Stimulated activated naive CD4-positive, alpha-beta T cell treated with Interleukin-2 at 50 U/mL for 16 hours (primary cell): ENCODE results near the gene SETBP1.

ENCODE experiments used
- DNase-seq: peaks from one replicate; lab custom pipeline; 2025; lab: John Stamatoyannopoulos, UW

The SETBP1 gene

DNA sequence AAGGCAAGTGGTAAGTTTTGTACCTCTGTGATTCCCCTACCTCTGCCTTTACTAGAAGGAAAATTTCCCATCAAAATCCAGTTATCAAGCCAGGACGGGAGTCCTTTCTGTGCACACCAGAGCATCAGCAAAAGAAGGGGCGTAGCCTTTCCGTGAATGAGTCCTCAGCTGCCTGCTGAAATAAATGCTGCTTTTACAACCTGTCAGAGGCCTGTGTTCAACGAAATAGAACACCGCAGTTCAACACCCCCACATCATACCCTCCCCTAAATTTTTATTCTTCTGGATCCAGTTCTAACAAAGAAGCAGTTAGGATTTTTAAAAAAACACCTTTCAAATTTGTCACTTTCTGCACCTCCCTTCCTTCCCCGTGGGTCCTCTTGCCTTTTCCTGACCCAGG, 135.8 kb downstream of the SETBP1 start:
- no peak for DNase-seq

DNA sequence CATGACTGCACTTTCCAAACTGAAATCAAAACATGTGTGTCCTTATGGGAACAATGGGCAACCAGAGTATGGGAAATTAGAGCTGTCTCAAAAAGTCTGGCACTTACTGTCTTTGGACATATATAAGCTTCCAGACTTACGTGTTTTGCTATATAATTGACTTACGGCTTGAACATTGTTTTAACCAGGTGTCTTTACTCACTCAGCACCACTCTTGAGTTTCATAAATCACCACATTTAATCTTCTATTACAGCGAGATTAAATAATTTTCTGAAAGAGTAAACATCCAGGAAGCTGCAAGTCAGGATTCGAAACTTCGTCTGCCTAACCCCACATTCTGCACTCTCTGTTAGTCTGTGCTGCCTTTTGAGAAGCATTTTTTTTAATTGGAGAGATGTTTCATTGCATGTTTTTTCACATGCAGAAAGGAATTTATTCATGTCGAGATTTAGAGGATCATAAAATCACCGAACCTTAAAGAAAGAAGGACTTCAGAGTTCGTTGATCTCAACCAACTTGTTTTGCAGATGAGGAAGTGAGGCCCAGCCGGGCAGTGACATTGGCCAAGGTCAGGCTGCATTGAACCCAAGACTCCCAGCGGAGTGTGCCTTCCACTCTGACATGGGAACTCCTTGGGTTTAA, 137.3 kb downstream of the SETBP1 start:
- DNase-seq, result no peak

DNA sequence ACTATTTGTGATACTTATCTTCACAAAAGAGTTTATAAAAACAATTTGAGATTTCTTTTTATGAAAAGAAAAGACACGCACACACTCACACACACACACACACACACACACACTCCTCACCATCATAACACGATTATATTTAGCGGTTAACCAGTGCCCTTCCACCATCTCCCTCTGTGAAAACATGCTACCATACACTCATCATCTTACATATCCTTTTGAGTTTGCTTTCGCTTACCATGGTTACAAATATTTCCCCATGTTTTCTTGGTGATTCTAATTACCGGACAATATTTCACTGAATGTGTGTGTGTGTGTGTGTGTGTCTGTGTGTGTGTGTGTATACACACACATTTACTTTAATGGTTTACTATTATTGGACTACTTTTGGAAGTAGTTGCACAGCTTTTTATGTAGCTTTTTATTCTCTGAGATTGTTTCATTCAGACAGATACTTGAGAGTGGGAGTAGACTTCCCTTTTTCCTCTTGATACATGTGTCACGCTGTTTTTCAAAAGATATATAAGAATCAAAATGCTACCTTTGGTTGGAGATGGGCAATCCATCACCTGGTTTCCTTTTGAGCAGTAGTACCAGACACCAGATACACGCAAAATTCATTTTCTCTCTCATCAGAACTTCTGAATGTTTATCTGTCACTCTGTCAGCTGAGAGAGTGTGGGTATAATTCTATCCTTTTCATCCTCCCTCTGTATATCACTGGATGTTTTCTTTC, 138.1 kb downstream of the SETBP1 start:
- DNase-seq, result no peak

DNA sequence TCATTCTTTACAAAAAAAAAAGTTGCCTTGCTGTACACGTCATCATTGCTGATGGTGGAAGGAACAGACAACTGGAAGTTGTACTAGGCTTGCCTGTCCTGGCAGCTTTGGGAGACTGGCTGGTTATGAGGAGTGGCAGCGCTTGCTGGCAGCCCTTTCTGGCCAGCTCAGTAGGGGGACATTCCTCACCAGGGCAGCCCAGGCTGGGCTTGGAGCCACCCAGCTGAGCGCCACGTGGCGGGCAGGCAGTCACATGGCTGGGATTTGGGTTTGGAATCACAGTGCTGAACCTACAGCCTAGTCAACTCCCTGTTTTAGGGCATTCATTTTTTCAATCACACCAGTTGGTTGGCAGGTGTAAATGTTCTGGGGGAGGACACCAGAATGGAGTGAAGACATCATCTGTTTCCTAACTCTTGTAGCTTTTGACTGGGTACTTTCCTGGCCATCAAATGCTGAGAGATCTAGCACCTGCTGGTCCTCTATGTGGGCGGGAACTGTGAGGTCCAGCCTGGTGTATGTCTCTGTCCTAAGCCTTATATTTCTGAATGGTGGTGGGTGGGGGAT, 139.3 kb downstream of the SETBP1 start:
- DNase-seq, result no peak

DNA sequence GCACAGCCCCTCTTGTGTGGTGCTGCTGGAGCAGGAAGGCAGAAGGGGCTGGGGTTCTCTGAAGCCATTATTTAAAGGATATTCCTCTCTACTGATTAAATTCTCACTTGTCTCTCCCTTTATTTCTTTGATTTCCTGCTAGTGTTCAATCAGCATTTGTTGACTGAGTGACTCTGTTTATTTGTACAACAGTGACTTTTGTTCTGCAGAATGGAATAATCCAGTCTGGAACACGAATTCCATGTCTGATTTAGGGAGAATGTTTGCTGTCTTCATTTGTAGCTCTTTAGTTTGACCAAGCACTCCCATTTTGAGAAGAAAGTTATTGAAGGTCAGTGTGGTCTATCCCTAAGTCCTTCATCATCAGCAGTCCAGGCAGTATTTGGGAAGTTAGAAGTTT, 141.2 kb downstream of the SETBP1 start:
- DNase-seq, result no peak

DNA sequence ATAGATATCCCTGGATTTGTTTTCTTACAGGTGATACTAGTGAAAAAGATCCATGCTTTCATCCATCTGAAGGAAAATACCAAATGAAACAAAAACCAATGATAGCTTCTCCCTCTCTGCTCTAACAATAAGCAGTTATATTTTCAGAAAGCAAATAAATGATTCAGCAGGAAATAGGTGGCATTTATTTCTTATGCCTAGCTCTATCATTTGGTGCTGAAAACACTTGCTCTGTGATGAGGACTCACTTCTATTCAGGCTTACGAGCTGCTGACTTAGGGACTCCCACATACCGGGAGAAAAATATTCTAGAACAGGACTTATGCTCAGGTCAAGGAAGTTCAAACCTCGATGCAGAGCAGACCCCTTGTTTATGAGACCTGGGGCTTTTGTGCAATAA, 142.6 kb downstream of the SETBP1 start:
- DNase-seq, result no peak

DNA sequence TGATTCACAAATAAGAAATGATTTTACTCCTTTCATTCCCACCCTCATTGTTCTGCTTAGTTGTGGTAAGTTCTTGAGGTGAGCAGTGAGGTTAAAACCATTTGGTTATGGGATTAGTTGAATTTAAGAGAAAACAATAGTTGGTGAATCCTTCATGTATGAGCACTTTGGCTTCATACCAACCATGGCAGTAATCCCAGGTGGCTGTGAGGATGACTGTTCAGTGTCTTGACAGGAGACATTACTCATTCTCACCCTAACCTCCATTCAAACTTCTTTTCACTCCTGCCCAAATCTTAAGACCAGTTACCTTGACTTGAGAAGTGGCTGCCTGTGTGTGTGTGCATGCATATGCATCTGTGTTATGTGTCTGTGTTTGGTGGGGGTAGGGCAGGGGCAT, 143.1 kb downstream of the SETBP1 start:
- no peak for DNase-seq

DNA sequence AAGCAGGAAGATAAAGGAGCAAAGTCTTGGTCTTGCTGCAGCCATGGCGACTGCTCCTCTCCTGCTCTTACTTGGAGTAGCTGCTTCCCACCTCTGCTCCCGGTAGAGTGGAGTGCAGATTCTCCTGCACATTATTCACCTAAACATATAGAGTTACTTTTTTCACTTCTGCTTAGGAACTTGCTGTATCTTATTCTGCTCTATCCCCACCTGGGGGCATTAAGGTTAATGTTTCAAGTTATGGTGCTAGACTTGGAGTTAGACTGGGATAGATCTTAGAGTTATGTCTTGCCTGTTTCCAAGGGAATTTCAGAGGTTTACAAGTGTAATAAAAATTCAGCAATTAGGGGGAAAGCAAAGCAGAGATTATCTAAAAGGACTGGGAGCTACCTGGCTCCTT, 144.2 kb downstream of the SETBP1 start:
- no peak for DNase-seq

DNA sequence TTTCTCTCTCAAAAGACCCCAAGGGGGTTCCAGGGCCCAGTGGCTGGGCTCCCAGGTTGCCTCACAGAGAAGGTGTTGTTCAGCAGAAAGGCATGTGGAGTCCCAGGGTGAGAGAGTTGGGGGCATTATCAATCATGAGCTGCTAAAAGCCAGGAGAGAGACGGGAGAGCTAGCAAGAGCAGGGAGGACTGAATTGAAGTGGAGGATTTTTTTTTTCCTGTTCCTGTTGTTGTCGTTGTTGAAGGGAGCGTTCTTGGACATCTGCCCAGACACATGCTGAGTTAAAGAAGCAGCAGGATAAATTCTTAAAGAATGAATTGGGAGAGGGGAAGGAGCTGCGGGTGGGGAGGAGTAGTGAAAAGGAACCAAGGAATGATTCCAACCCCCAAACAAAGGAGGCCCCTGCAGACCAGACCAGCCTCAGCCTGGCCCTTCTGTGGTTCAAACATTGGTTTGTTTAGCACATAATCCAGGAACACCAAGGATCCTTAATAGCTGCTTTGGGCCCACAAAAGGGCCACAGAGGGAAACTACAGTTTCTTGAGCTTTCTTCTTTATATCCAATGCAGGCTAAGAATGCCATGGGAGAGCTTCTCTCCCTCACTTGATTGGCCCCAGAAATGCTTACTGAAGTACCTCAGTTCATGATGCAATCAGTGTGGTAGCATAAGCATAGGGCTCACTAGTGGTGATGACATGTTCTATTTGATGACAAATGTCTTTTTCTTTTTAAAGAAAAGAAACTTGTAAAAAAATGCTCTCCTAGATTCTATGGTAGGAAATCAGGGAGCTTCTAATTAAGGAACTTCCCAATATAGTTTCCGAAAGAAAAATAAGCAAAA, 146.0 kb downstream of the SETBP1 start:
- no peak for DNase-seq

DNA sequence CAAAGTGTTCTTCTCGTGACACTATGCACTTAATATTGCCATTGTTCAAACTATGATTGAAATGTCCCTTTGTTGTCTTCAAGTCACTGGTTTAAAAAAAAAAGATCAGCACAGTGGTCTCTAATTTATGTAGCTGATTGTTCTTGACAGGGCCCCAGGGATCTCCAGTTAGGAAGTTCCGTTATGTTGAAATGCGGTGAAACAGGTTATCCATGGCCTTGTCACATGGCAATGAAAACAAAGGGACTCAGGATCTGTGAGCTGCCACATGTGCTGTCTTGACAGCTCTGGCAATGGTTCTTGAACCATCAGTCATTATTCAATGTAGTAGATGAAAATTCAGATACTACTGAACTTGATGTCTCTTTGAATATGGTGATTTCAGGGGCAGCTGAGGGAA, 147.4 kb downstream of the SETBP1 start:
- no peak for DNase-seq

DNA sequence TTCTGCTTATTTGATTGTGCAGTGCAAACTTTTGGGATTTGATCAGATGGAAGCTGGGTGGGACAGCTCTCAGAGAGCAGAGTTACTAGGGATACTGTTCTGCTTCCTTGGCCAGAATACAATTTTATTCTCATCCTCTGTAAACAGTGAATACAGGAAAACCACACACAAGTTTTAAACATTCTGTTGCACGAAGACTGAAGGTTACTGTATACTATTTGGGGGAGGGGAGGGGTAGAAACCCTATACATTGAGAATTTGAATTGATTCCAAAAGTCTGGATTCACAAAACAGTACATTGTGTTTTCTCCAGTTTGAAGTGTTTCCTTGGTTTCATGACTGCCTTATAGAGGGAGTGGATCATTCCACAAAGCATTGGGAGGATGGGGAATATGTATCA, 149.9 kb downstream of the SETBP1 start:
- no peak for DNase-seq

DNA sequence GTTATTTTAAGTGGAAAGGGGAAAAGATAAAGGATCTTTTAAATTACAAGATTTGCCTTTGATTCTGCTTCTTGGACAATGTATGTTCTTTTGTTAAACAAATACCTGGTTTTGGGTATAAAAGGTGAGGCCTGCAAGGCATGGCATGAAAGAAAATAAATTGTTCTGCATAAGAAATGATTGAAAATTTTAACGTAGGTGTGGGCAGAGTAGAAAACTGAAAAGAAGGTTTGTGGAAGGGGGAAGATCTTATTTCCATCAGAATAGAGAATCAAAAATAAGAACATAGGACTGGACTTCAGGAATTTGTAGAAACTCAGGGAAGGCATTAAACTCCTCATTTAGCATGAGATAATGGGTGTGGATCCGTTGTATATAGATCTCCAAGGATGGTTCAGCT, 153.1 kb downstream of the SETBP1 start:
- DNase-seq, result no peak

DNA sequence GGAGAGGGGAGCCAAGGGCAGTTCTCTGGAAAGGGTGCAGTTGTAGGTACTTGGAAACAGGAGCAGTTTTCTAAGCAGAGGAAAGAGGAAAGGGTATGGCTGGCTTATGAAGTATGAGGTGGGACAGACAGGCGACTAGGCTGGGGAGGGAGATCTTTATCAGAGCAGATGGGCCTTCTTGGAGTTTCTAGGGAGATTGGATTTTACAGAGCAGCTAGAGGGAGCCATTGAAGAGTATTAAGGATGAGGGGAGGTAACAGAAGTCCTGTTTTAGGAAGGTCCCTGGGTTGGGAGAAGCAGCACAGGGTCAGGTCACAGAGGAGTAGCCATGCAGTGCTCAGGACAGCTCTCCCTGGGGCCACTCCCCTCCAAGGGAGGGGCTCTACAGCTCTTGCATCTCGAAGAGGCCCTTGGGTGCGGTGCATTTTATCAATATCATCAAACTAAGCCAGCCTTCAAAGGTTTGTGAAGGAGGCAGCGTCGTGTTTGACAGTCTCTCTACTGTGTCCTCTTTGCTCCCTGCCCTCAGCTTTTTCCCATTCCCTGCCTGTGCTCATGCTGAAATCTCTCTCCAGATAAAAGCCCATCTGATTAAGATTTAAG, 154.3 kb downstream of the SETBP1 start:
- DNase-seq, result no peak

DNA sequence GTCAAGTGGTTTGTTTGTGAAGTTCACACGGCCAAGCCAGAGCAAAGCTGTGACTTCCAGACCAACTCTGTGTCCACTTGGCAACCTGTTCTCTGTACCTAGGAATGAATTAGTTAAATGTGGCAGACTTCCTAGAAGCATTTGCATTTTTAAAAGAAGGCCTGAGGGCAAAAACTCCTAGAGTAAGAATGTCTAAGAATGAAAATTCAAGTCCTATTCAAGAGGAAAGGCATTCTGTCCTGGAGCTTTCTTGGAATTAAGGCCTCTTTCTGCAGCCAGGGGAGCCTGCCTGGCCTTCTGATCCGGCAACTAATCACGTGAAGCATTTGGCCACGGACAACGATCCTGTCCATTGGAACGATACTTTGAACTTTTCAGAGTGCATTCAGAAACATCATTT, 155.0 kb downstream of the SETBP1 start:
- DNase-seq, result no peak

DNA sequence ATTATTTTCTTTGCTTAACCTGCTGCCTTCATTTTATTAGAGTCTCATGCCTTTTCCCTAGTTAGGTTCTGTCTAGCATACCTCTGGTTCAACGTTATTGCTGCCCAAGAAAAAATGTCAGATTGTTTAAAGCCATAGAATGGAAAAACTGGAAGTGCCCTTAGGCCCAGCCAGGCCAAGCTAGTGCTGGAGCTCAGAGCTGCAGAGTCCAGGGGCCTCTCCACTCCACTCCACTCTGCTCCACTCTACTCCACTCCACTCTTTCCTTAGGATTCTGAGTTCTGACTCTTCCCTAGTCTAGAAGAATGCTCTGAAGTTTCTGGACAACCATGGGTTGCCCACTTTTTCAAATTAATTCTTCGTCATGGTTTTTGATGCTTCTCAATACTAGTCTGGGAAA, 155.6 kb downstream of the SETBP1 start:
- DNase-seq, result no peak

DNA sequence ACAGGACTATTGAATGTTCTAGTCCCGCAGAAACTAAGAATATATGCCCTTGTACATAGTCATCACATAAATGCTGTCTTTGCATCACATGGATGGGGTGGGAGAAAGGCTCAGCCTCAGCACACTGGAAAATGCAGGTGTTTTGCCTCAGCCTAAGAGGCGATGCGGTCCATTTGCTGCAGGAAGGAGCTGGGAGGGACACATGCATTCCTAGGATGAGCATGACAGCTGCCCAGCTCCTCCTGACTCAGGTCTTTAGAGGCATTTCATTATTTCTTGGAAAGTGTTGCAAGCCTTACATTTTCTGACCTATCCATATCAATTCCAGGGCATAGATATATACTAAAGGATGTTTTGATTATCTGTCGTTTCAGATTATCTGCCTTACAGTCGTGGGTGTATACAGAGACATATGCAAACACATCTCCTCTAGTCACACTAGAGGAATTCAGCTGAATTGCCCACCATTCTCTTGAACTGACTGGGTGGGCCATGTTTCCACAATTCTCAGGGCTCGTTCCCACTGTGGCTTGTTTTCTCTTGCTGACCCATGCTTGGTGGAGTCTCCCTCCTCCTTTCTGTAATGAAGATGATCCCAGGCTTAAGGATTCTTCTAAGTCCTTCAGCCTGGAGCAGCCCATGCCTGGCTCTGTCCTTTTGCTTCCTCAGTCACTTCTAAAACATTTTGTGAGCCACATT, 156.9 kb downstream of the SETBP1 start:
- no peak for DNase-seq

DNA sequence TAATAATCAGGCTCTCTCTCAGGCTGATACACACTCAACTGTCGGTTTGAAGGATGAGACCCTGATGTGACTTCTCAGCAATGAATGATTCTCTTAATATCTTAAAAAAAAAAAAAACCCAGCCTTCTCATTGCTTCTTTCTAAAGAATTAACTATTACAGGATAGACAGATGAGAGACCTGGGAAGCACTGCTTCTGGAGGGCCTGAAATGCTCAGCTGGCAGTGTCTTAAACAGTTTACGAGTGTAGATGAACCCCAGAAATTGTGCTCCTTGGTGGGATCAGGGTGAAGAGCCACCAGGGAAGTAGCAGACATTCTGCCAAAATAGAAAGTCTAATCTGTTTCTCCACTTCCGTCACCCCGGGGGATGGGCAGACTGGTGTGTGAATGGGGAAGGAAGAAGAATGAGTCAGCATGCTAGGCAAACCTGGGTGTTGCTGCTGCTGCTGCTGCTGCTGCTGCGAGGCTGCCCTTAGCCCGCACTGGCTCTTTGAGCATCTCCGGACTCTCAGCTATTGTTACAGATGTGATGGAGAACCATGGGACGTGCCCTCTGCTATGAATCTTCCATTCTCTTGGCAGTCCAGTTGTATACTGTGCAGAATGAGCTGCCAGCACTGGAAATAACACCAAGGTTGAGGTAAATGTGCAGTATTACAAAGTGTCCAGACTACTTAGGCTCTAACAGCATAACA, 158.4 kb downstream of the SETBP1 start:
- DNase-seq, result peak; percentile 51

DNA sequence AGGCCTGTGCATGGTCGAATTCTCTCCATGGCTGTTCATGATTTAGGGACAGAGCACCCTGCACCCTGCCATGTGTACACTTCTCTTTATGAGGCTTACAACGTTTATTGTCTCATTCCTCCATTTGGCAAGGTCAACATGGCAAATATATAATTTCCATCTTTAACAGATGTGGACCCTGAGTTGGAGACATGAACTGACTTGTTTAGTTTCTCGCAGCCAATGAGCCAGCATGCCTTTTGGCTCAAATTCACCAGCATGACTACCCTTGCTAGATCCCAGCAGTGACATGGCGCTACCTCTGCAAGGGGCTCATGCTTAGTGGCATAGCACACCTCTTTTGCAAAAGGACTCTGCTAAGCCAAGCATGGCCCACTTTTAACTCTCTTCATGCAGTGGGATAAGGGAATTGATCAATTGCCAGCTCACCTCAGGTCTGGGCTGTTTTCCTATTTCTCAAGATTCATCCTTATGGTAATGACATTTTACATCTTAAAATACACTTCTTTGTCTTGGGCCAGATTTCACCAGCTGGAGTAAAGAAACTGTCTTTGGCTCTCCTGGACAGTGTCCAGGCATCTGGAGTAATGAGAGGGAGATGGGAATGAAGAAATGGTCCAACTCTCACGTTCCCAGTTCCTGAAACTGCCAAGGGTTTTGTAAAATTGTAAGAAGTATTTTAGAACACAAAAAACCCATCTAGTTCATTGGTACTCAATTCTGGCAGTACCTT, 159.5 kb downstream of the SETBP1 start:
- DNase-seq, result no peak

DNA sequence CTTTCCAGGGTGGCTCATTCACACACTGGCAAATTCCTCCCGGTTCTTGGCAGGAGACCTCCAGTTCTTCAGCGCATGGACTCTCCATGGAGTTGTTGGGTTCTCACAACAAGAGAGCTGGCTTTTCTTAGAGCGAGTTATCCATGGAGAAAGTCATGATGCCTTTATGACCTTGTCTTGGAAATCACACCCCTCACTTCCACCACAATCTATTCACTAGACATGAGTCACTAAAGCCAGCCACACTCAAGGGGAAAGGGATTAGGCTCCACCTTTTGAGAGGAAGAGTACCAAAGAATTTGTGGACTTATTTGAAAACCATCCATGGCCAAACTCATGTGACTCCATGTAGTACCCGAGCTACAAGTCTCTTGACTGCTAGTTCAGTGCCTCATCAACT, 160.5 kb downstream of the SETBP1 start:
- no peak for DNase-seq
